ENCODE results near the gene N4BP2. TPM values are rescaled to one million over a fixed set of nuclear protein-coding genes. Genes with fewer than 3 reads are reported as not detected.
A peak's percentile ranks its signal among the peaks of the same experiment; 100 is the strongest.

The N4BP2 gene
- total RNA-seq, 1 experiment from 2014 or later, result 8.2 TPM

- DNase-seq (ENCODE audit: low read depth), result no peak
These were observed 96.0 kb downstream of the N4BP2 start for GRCh38 chr4:40152637-40153036.

GRCh38 chr4:40157436-40157835 is 100.8 kb downstream of the N4BP2 start:
- DNase-seq (ENCODE audit: low read depth), result no peak

GRCh38 chr4:40160258-40160657 is 103.6 kb downstream of the N4BP2 start:
- DNase-seq (ENCODE audit: low read depth), result no peak

GRCh38 chr4:40164459-40164858 is 107.8 kb downstream of the N4BP2 start:
- no peak for DNase-seq (ENCODE audit: low read depth)

DNA sequence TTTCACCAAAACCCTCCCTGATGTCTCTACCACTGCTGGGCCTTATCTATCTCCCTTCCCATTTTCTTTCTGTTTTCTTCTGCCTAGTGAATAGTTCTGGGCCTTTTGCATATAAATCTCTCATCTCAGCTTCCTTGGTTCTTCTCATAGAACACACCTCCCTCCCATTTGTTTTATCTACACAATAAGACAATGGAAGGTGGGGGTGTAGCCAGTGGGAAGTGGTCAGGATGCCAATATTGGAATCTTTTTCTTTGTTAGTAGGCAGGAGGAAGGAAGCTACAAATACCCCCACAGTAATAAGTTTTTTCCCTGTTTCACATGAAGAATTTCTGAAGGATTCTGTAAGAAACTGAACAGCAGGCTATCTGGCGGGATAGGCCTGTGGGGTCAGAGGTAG is 109.3 kb downstream of the N4BP2 start:
- no peak for DNase-seq (ENCODE audit: low read depth)

DNA sequence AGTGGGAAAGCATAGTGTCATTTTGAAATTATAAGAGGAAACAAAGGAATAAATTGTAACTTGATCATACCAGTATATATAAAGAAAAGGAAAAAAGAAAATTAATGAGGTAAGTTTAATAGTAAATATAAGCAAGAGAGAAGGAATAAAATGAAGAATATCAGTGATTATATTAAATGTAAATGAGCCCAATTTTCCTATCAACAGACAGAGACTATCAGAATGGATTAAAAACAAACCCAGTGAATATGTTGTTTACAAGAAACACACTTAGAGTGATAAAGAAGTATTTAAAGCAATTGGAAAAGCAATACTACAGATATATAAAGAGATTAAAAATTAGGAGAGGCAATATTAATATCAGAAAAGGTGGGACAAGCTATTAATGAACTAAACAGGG is 111.4 kb downstream of the N4BP2 start:
- DNase-seq (ENCODE audit: low read depth), result no peak

GRCh38 chr4:40170588-40170987 is 113.9 kb downstream of the N4BP2 start:
- no peak for DNase-seq (ENCODE audit: low read depth)

DNA sequence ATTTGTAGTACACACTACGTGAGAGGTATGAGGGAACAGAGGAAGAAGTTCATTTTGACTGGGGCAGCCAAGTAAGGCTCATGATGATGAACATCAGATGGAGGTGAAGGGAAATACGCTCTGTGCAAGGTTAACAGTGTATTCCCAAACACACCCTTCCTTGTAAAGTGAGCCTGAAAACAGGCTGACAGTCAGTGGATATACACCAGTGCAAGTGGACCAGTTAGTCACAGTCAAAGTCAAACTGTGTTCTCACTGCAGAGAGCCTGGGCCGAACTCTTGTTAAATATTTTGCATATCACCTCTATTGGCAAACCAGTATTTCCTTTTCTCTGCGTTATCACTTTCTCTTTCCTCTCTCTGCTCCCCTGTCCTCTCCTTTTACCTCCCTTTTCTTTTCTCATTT is 116.8 kb downstream of the N4BP2 start:
- DNase-seq (ENCODE audit: low read depth), result no peak

DNA sequence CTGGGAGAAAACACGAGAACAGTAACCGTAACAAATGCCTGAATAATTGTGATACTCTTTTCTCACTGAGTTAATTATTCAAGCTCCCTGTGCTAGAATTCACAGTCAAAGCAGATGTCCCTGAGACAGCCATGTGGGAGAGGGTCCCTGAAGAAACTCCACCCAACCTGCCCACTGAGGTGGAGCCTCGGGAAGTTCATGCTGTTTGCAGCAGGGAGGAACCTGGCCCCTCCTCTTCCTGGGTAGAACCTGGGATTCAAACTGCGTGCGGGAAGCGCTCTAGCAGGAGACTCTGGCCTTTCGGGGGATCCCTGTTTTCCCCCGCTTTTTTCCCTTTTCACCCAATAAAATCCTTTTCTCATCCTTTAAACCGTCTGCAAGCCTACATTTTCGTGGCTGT is 120.0 kb downstream of the N4BP2 start:
- DNase-seq (ENCODE audit: low read depth), result no peak

GRCh38 chr4:40177591-40177990 is 120.9 kb downstream of the N4BP2 start:
- no peak for DNase-seq (ENCODE audit: low read depth)

GRCh38 chr4:40178672-40179071 is 122.0 kb downstream of the N4BP2 start:
- DNase-seq (ENCODE audit: low read depth), result peak; percentile 99

- DNase-seq (ENCODE audit: low read depth), result no peak
These were observed 122.7 kb downstream of the N4BP2 start for GRCh38 chr4:40179360-40179759.

DNA sequence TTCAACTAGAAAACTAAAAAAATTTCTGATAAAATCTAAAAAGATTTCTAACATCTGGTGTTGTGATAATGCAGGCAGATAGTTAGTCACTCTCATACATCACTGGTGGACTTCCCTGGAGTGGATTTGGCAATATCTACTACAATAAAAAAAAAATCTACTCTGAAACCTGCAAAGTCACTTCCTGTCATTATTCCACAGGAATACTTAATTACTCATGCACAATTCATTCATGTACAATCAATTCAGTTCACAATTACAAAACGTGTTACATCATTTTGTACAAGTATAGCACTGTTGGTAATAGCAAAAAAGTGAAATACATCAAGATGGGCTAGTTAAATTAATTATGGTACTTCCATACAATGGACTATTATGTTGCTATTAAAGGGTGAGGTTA is 123.7 kb downstream of the N4BP2 start:
- peak; percentile 91 for DNase-seq (ENCODE audit: low read depth)

- no peak for DNase-seq (ENCODE audit: low read depth)
These were observed 125.4 kb downstream of the N4BP2 start for GRCh38 chr4:40182001-40182400.

DNA sequence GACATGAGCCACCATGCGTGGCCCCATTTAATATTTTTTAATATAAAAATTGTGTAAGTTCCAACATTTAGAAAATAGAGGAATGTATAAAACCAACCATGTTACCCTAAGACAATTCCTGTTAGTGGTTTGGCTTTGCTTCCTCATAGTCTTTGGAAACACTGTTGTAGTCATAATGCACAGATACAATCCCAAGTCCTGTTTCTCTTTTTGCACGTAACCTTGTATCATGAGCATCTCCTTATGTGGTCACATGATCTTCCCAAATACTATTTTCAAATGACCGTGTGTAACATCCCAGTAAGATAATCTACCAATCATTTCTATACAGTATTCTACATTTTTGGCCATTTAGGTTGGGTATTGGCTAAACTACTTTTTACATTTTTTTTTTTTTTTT is 126.3 kb downstream of the N4BP2 start:
- no peak for DNase-seq (ENCODE audit: low read depth)

GRCh38 chr4:40183615-40184411 is 127.2 kb downstream of the N4BP2 start:
- peak; percentile 96 for DNase-seq (ENCODE audit: low read depth)

GRCh38 chr4:40185830-40186664 is 129.4 kb downstream of the N4BP2 start:
- DNase-seq (ENCODE audit: low read depth), result peak; percentile 88

- peak; percentile 52 for DNase-seq (ENCODE audit: low read depth)
These were observed 130.0 kb downstream of the N4BP2 start for GRCh38 chr4:40186665-40187014.

- DNase-seq (ENCODE audit: low read depth), result no peak
These were observed 130.8 kb downstream of the N4BP2 start for GRCh38 chr4:40187386-40187906.

DNA sequence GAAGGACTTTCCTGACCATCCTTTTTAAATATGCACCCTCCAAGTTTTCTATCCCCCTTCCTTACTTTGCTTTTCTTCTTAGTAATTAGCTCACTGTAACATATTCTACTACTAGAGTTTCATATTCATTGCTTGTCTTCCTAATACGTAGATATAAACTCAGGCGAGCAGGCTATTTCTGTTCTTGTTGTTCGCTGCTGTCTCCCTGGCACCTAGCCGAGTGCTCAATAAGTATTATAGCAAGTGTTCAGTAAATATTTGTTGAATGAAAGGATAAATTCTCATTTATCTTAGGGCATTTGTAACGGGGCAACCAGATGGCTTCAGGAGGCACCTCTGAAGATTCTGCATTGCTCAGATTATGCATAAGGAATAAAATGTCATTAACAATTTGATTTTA is 133.4 kb downstream of the N4BP2 start:
- DNase-seq (ENCODE audit: low read depth), result no peak

DNA sequence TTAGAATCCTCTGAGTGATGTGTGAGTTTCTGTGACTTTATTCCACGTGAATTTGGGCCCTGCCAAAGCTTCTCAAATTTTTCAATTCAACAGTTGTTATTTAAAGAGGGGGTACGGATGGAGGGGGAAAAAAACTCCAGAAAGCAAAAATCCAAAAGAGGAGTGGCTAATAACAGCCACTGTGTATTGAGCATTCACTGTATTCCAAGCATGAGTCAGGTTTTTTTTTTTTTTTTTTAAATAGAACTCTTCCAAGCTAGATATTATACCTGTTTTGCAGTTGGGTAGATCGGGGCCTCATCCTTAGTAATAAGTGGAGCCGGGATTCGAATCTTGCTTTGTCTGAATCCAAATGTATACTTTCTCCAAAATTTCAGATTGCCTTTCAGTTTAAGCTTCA is 133.8 kb downstream of the N4BP2 start:
- DNase-seq (ENCODE audit: low read depth), result no peak

DNA sequence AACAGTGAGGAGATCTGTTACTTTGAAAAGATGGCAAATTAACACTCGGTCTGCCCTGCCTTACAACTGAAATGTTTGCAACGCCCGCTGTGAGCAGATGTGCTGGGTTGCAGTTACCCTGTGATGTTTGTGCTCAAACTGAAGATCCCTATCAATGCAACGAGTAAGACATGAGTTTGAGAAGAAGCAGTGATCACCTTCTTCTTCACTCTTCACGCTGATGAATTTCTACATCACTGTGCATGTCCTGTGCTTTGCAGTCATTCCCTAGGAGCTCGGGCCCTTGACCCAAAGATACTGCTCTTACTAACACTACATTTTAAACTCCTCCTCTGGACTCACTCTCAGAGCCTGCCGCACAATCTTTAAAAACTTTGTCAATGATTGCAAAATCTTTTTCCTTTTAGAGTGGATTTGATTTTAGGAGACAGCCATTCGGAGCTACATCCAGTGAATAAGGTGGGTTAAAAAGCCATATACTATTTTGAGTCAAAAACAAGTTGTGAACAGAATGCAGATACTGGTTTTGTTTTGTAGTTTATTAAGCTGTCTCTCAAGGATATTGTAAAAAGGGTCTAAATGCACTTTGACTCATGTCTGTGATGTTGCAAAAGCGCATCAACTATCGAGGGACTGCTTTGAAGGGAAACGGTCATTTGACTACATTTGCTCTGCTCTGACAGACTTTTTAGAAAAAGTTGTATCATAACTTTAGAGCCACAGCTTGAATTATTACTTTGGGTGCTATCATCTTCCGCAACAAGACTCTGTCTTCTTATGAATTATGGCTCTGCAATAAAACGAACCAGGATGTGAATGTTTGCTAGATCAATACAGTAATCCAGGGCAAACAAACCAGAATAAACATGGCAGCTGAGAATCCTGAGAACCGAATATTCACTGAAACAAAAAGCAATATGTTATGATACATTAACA is 134.5 kb downstream of the N4BP2 start:
- DNase-seq (ENCODE audit: low read depth), result no peak
